GM23338 (cell line): Measurements from ENCODE around the gene CPT1A. TPM values are rescaled to one million over a fixed set of nuclear protein-coding genes. Genes with fewer than 3 reads are reported as not detected.
A peak's percentile ranks its signal among the peaks of the same experiment; 100 is the strongest.

Experiments
- ATAC-seq: fragments of 200-7000 bp; cut with Tn5 transposase; 3 replicates; pipeline ENCODE4 v1.9.1; 2020
- DNase-seq: peaks from one replicate; pipeline ENCODE4 v3.0.0-alpha.2; 2015; ENCODE audit warnings: low spot score
- H2AFZ ChIP-seq: fragments of 200-600 bp; sonication (generic); 2 replicates; pipeline ENCODE4 v1.8.0; 2016; ENCODE audit warnings: antibody characterized with exemption, mild to moderate bottlenecking, moderate library complexity
- H3F3A ChIP-seq: fragments of 200-600 bp; sonication (generic); replicated peaks from 2 replicates; pipeline ENCODE4 v1.8.0; 2017; ENCODE audit warnings: antibody characterized with exemption, mixed run types, low read depth
- H3K27ac ChIP-seq: fragments of 200-600 bp; sonication (generic); 2 replicates; pipeline ENCODE4 v1.6.1; 2016; ENCODE audit warnings: low read depth
- H3K27me3 ChIP-seq: fragments of 200-600 bp; sonication (generic); 2 replicates; pipeline ENCODE4 v1.8.0; 2016; ENCODE audit warnings: mild to moderate bottlenecking, mixed run types, moderate library complexity; ENCODE audit not compliant: insufficient read depth
- H3K36me3 ChIP-seq: fragments of 200-600 bp; sonication (generic); 2 replicates; pipeline ENCODE4 v1.8.0; 2016; ENCODE audit warnings: mild to moderate bottlenecking; ENCODE audit not compliant: insufficient read depth
- H3K4me1 ChIP-seq: fragments of 200-600 bp; sonication (generic); 2 replicates; pipeline ENCODE4 v1.8.0; 2016; ENCODE audit warnings: mild to moderate bottlenecking, moderate library complexity; ENCODE audit not compliant: insufficient read depth
- H3K4me2 ChIP-seq: fragments of 200-600 bp; sonication (generic); 2 replicates; pipeline ENCODE4 v1.7.1; 2017; ENCODE audit warnings: mixed run types
- H3K4me3 ChIP-seq: fragments of 200-600 bp; sonication (generic); 2 replicates; pipeline ENCODE4 v1.6.1; 2016; ENCODE audit warnings: mixed run types
- H3K79me2 ChIP-seq: fragments of 200-600 bp; sonication (generic); replicated peaks from 2 replicates; pipeline ENCODE4 v1.8.0; 2017; ENCODE audit warnings: mild to moderate bottlenecking; ENCODE audit not compliant: insufficient read depth
- H3K9me2 ChIP-seq: fragments of 200-600 bp; sonication (generic); 2 replicates; pipeline ENCODE4 v1.8.0; 2017; ENCODE audit not compliant: insufficient read depth
- H4K20me1 ChIP-seq: fragments of 200-600 bp; sonication (generic); replicated peaks from 2 replicates; pipeline ENCODE4 v1.8.0; 2017; ENCODE audit warnings: mild to moderate bottlenecking; ENCODE audit not compliant: insufficient read depth
- H3K27ac Mint-ChIP-seq: 2 replicates; pipeline ENCODE4 v1.8.0; 2020; ENCODE audit warnings: inconsistent platforms, mild to moderate bottlenecking, moderate library complexity, mixed read lengths
- H3K27me3 Mint-ChIP-seq: 3 replicates; pipeline ENCODE4 v1.8.0; 2022; ENCODE audit warnings: low read depth, mild to moderate bottlenecking, moderate library complexity, mixed read lengths, inconsistent platforms; ENCODE audit not compliant: insufficient read depth, poor library complexity
- H3K36me3 Mint-ChIP-seq: 3 replicates; pipeline ENCODE4 v1.8.0; 2021; ENCODE audit warnings: low read depth, mild to moderate bottlenecking, inconsistent platforms, moderate library complexity, mixed read lengths
- H3K4me1 Mint-ChIP-seq: 3 replicates; pipeline ENCODE4 v1.8.0; 2020; ENCODE audit warnings: mild to moderate bottlenecking, inconsistent platforms, mixed read lengths
- H3K4me3 Mint-ChIP-seq: 3 replicates; pipeline ENCODE4 v1.8.0; 2021; ENCODE audit warnings: moderate library complexity, mild to moderate bottlenecking, inconsistent platforms, mixed read lengths
- H3K9me3 Mint-ChIP-seq: 3 replicates; pipeline ENCODE4 v1.8.0; 2020; ENCODE audit warnings: moderate library complexity, mild to moderate bottlenecking, inconsistent platforms, mixed read lengths
- EZH2 ChIP-seq: fragments of 200-600 bp; sonication (generic); IDR thresholded peaks from one replicate; pipeline ENCODE4 v1.8.0; 2017; ENCODE audit warnings: antibody characterized with exemption, mild to moderate bottlenecking, low read depth; ENCODE audit not compliant: unreplicated experiment
- polyA plus RNA-seq: library from polyadenylated mRNA; unstranded; fragments of >200 nt; fragmentation: Nextera tagmentation; extraction: Ambion mirVana; gene quantifications from 2 replicates; pipeline ENCODE4 v1.2.1, GENCODE V29; 2016
- total RNA-seq: library from RNA; depleted of rRNA; stranded (reverse); fragments of >200 nt; shearing (Covaris generic); gene quantifications from 2 replicates; pipeline ENCODE4 v1.2.3, GENCODE V29; 2014
- TF ChIP-seq, protein P1 (sequence below): fragments of 250-450 bp; sonication (Bioruptor Pico); IDR thresholded peaks from 2 replicates; pipeline ENCODE4 v1.5.0; 2020; ENCODE audit warnings: mild to moderate bottlenecking, moderate library complexity
- TF ChIP-seq, protein P2 (sequence below), 2 experiments: fragments of 200-600 bp in 1 of 2; sonication (generic) in 1 of 2; conservative IDR thresholded peaks; 2 replicates each; pipeline versions ENCODE4 v1.5.1 to v1.6.1; 2016 to 2017; ENCODE audit warnings: antibody characterized with exemption in 2 of 2, low read depth in 2 of 2, mild to moderate bottlenecking in 2 of 2, moderate library complexity in 1 of 2

Gene CPT1A
- total and polyA plus RNA-seq, 2 experiments from 2014 or later: 2.6 to 9.5 TPM

GRCh38 chr11:68763181-68763721 is 78.5 kb downstream of the CPT1A start:
- TF ChIP-seq EZH2: no peak
- TF ChIP-seq, protein P1, sequence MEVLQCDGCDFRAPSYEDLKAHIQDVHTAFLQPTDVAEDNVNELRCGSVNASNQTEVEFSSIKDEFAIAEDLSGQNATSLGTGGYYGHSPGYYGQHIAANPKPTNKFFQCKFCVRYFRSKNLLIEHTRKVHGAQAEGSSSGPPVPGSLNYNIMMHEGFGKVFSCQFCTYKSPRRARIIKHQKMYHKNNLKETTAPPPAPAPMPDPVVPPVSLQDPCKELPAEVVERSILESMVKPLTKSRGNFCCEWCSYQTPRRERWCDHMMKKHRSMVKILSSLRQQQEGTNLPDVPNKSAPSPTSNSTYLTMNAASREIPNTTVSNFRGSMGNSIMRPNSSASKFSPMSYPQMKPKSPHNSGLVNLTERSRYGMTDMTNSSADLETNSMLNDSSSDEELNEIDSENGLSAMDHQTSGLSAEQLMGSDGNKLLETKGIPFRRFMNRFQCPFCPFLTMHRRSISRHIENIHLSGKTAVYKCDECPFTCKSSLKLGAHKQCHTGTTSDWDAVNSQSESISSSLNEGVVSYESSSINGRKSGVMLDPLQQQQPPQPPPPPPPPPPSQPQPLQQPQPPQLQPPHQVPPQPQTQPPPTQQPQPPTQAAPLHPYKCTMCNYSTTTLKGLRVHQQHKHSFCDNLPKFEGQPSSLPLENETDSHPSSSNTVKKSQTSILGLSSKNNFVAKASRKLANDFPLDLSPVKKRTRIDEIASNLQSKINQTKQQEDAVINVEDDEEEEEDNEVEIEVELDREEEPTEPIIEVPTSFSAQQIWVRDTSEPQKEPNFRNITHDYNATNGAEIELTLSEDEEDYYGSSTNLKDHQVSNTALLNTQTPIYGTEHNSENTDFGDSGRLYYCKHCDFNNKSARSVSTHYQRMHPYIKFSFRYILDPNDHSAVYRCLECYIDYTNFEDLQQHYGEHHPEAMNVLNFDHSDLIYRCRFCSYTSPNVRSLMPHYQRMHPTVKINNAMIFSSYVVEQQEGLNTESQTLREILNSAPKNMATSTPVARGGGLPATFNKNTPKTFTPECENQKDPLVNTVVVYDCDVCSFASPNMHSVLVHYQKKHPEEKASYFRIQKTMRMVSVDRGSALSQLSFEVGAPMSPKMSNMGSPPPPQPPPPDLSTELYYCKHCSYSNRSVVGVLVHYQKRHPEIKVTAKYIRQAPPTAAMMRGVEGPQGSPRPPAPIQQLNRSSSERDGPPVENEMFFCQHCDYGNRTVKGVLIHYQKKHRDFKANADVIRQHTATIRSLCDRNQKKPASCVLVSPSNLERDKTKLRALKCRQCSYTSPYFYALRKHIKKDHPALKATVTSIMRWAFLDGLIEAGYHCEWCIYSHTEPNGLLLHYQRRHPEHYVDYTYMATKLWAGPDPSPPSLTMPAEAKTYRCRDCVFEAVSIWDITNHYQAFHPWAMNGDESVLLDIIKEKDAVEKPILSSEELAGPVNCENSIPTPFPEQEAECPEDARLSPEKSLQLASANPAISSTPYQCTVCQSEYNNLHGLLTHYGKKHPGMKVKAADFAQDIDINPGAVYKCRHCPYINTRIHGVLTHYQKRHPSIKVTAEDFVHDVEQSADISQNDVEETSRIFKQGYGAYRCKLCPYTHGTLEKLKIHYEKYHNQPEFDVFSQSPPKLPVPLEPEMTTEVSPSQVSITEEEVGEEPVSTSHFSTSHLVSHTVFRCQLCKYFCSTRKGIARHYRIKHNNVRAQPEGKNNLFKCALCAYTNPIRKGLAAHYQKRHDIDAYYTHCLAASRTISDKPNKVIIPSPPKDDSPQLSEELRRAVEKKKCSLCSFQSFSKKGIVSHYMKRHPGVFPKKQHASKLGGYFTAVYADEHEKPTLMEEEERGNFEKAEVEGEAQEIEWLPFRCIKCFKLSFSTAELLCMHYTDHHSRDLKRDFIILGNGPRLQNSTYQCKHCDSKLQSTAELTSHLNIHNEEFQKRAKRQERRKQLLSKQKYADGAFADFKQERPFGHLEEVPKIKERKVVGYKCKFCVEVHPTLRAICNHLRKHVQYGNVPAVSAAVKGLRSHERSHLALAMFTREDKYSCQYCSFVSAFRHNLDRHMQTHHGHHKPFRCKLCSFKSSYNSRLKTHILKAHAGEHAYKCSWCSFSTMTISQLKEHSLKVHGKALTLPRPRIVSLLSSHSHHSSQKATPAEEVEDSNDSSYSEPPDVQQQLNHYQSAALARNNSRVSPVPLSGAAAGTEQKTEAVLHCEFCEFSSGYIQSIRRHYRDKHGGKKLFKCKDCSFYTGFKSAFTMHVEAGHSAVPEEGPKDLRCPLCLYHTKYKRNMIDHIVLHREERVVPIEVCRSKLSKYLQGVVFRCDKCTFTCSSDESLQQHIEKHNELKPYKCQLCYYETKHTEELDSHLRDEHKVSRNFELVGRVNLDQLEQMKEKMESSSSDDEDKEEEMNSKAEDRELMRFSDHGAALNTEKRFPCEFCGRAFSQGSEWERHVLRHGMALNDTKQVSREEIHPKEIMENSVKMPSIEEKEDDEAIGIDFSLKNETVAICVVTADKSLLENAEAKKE (CRISPR knock-in tag): no peak
- TF ChIP-seq, protein P2, sequence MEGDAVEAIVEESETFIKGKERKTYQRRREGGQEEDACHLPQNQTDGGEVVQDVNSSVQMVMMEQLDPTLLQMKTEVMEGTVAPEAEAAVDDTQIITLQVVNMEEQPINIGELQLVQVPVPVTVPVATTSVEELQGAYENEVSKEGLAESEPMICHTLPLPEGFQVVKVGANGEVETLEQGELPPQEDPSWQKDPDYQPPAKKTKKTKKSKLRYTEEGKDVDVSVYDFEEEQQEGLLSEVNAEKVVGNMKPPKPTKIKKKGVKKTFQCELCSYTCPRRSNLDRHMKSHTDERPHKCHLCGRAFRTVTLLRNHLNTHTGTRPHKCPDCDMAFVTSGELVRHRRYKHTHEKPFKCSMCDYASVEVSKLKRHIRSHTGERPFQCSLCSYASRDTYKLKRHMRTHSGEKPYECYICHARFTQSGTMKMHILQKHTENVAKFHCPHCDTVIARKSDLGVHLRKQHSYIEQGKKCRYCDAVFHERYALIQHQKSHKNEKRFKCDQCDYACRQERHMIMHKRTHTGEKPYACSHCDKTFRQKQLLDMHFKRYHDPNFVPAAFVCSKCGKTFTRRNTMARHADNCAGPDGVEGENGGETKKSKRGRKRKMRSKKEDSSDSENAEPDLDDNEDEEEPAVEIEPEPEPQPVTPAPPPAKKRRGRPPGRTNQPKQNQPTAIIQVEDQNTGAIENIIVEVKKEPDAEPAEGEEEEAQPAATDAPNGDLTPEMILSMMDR (conservative IDR thresholded peaks at IDR 0.05; ENCODE audit: low read depth in 2 of 2): no peak
- Mint-ChIP-seq H3K9me3 (no peaks in the 10 kb centered on the region), H3K4me1 (peaks cover 12% of the 10 kb centered on the region), H3K36me3 (0 out of 3 replicates have a peak, but pooled peaks cover 3% of the 10 kb centered on the region), H3K27me3 (peaks cover 6% of the 10 kb centered on the region), H3K27ac (peak overlapping the region; percentile 49; the same call in 1 of the 2 replicates), H3K4me3 (no peak overlapping the region)
- Histone ChIP-seq H3K4me1 (no peaks in the 10 kb centered on the region; the same call in 1 of the 2 replicates), H3K9me2 (no peaks in the 10 kb centered on the region), H3K79me2 (no peaks in the 10 kb centered on the region), H3K4me2 (no peak overlapping the region), H4K20me1 (no peaks in the 10 kb centered on the region), H3K4me3 (no peak overlapping the region), H3K27ac (no peak overlapping the region), H3K36me3 (no peaks in the 10 kb centered on the region), H3K27me3 (no peaks in the 10 kb centered on the region), H2AFZ (no peak overlapping the region), H3F3A (no peaks in the 10 kb centered on the region)
- peak; percentile 39 for ATAC-seq
- peak; percentile 49 for DNase-seq
